ENCODE measurements around the gene CAST.

CAST gene

GRCh38 chr5:96645091-96645490 lies 17.1 kb upstream of the CAST start:
- TF ChIP-seq, protein P1, sequence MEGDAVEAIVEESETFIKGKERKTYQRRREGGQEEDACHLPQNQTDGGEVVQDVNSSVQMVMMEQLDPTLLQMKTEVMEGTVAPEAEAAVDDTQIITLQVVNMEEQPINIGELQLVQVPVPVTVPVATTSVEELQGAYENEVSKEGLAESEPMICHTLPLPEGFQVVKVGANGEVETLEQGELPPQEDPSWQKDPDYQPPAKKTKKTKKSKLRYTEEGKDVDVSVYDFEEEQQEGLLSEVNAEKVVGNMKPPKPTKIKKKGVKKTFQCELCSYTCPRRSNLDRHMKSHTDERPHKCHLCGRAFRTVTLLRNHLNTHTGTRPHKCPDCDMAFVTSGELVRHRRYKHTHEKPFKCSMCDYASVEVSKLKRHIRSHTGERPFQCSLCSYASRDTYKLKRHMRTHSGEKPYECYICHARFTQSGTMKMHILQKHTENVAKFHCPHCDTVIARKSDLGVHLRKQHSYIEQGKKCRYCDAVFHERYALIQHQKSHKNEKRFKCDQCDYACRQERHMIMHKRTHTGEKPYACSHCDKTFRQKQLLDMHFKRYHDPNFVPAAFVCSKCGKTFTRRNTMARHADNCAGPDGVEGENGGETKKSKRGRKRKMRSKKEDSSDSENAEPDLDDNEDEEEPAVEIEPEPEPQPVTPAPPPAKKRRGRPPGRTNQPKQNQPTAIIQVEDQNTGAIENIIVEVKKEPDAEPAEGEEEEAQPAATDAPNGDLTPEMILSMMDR (conservative IDR thresholded peaks at IDR 0.05; ENCODE audit: low read depth, low read length), result no peak
- no peak overlapping the region for H3K4me3 ChIP-seq (ENCODE audit: low read depth, low read length)
- DNase-seq (ENCODE audit: low read depth), result no peak

- TF ChIP-seq, protein P1 (conservative IDR thresholded peaks at IDR 0.05; ENCODE audit: low read depth, low read length), result no peak
- no peak overlapping the region for H3K4me3 ChIP-seq (ENCODE audit: low read depth, low read length)
- DNase-seq (ENCODE audit: low read depth), result no peak
Measured at GRCh38 chr5:96648023-96648422, 14.2 kb upstream of the CAST start.

GRCh38 chr5:96648593-96648992 lies 13.6 kb upstream of the CAST start:
- TF ChIP-seq, protein P1 (conservative IDR thresholded peaks at IDR 0.05; ENCODE audit: low read depth, low read length), result no peak
- DNase-seq (ENCODE audit: low read depth), result peak; percentile 69

GRCh38 chr5:96649251-96649662 lies 12.9 kb upstream of the CAST start:
- TF ChIP-seq, protein P1 (conservative IDR thresholded peaks at IDR 0.05; ENCODE audit: low read depth, low read length), result no peak
- H3K4me3 ChIP-seq (ENCODE audit: low read depth, low read length), result no peak overlapping the region
- peak; percentile 24 for DNase-seq (ENCODE audit: low read depth)

More at GRCh38 chr5:96648593-96648992, 13.6 kb upstream of the CAST start:
- no peak overlapping the region for H3K4me3 ChIP-seq (ENCODE audit: low read depth, low read length)

- DNase-seq (ENCODE audit: low read depth), result peak; percentile 25
- H3K4me3 ChIP-seq (ENCODE audit: low read depth, low read length), result no peak overlapping the region
- TF ChIP-seq, protein P1 (conservative IDR thresholded peaks at IDR 0.05; ENCODE audit: low read depth, low read length), result no peak
Measured at GRCh38 chr5:96649681-96650540, 12.3 kb upstream of the CAST start.

DNA sequence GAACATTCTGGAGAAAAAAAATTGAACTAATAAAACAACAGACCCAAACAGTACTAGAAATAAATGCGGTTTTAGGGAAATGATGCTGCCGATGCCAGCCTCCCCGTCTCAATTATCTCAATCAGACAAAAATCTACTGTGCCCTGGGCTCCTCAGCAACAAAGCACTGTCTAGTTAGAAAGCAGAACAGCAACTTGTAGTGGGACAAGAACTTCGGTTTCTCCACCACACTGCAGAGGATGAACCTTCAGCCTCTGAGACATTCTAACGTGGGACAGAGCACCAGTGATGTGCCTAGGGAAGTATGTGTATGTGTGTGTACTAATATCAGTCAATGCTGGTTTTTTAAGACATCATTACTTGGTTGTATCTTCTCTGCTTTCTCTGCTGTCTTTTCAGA lies 11.1 kb upstream of the CAST start:
- no peak for DNase-seq (ENCODE audit: low read depth)
- TF ChIP-seq, protein P1 (conservative IDR thresholded peaks at IDR 0.05; ENCODE audit: low read depth, low read length), result no peak
- H3K4me3 ChIP-seq (ENCODE audit: low read depth, low read length), result no peak overlapping the region

All from choroid plexus epithelial cell (primary cell).